HepG2 (cell line): ENCODE measurements around the gene SLC1A4. TPM values are rescaled to one million over a fixed set of nuclear protein-coding genes. Genes with fewer than 3 reads are reported as not detected.

Experiments used
- CEBPZ ChIP-seq: IDR thresholded peaks from 2 replicates; pipeline ENCODE4 v1.6.1; 2012; ENCODE audit warnings: low read length, improper control_type of control experiment
- KDM1A ChIP-seq: IDR thresholded peaks from 2 replicates; pipeline ENCODE4 v1.6.1; 2016; ENCODE audit warnings: missing compliant biosample characterization
- KLF12 ChIP-seq: sonication (generic); formaldehyde crosslinking; IDR thresholded peaks from 2 replicates; pipeline ENCODE4 v1.4.0; 2020; ENCODE audit warnings: missing genetic modification reagents, borderline replicate concordance
- NAIF1 ChIP-seq: sonication (generic); formaldehyde crosslinking; IDR thresholded peaks from 2 replicates; pipeline ENCODE4 v1.5.0; 2020; ENCODE audit warnings: mild to moderate bottlenecking, missing genetic modification reagents, borderline replicate concordance
- NKX3-1 ChIP-seq: sonication (generic); formaldehyde crosslinking; IDR thresholded peaks from 2 replicates; pipeline ENCODE4 v1.5.0; 2020; ENCODE audit warnings: missing genetic modification reagents
- POGZ ChIP-seq: sonication (generic); formaldehyde crosslinking; IDR thresholded peaks from 2 replicates; pipeline ENCODE4 v1.4.0; 2020; ENCODE audit warnings: mild to moderate bottlenecking, missing genetic modification reagents
- PRMT3 ChIP-seq: sonication (generic); formaldehyde crosslinking; IDR thresholded peaks from 2 replicates; pipeline ENCODE4 v1.8.1; 2022; ENCODE audit warnings: low read depth, mild to moderate bottlenecking, moderate library complexity, missing genetic modification reagents, borderline replicate concordance
- REL ChIP-seq: sonication (generic); formaldehyde crosslinking; conservative IDR thresholded peaks from 2 replicates; pipeline ENCODE4 v1.8.0; 2022; ENCODE audit warnings: mild to moderate bottlenecking, missing genetic modification reagents, moderate library complexity
- RNF2 ChIP-seq: fragments of 450-650 bp; conservative IDR thresholded peaks from 2 replicates; pipeline ENCODE4 v1.6.1; 2016; ENCODE audit warnings: low read depth
- SMAD3 ChIP-seq: sonication (generic); formaldehyde crosslinking; IDR thresholded peaks from 2 replicates; pipeline ENCODE4 v1.4.0; 2020; ENCODE audit warnings: missing genetic modification reagents
- SMC3 ChIP-seq: IDR thresholded peaks from 2 replicates; pipeline ENCODE4 v1.6.1; 2011; ENCODE audit warnings: low read length, improper control_type of control experiment
- STAG1 ChIP-seq: sonication (generic); formaldehyde crosslinking; IDR thresholded peaks from 2 replicates; pipeline ENCODE4 v1.4.0; 2020; ENCODE audit warnings: missing genetic modification reagents
- TAF15 ChIP-seq: fragments of 200-400 bp; formaldehyde crosslinking; IDR thresholded peaks from one replicate; pipeline ENCODE4 v1.6.1; 2018; ENCODE audit warnings: mild to moderate bottlenecking, low read depth, low read length; ENCODE audit not compliant: poor library complexity, severe bottlenecking
- ZKSCAN8 ChIP-seq: IDR thresholded peaks from 2 replicates; pipeline ENCODE4 v1.6.1; 2016; ENCODE audit warnings: borderline replicate concordance, missing genetic modification reagents, missing compliant biosample characterization
- ZNF10 ChIP-seq: sonication (generic); formaldehyde crosslinking; IDR thresholded peaks from 2 replicates; pipeline ENCODE4 v1.4.0; 2020; ENCODE audit warnings: mild to moderate bottlenecking, low read depth, missing genetic modification reagents, borderline replicate concordance
- ZNF138 ChIP-seq: sonication (generic); formaldehyde crosslinking; IDR thresholded peaks from 2 replicates; pipeline ENCODE4 v1.5.0; 2020; ENCODE audit warnings: mild to moderate bottlenecking, low read depth, missing genetic modification reagents
- ZNF142 ChIP-seq: sonication (generic); formaldehyde crosslinking; IDR thresholded peaks from 2 replicates; pipeline ENCODE4 v1.4.0; 2020; ENCODE audit warnings: missing genetic modification reagents
- ZNF232 ChIP-seq: sonication (generic); formaldehyde crosslinking; IDR thresholded peaks from 2 replicates; pipeline ENCODE4 v1.4.0; 2020; ENCODE audit warnings: missing genetic modification reagents, borderline replicate concordance
- ZNF30 ChIP-seq: sonication (generic); formaldehyde crosslinking; IDR thresholded peaks from 2 replicates; pipeline ENCODE4 v1.5.0; 2020; ENCODE audit warnings: mild to moderate bottlenecking, missing genetic modification reagents
- ZNF329 ChIP-seq: sonication (generic); formaldehyde crosslinking; IDR thresholded peaks from 2 replicates; pipeline ENCODE4 v1.9.0; 2021; ENCODE audit warnings: low read depth, mild to moderate bottlenecking, missing genetic modification reagents
- ZNF644 ChIP-seq: IDR thresholded peaks from 2 replicates; pipeline ENCODE4 v1.6.1; 2016; ENCODE audit warnings: low read depth
- ZSCAN20 ChIP-seq: sonication (generic); formaldehyde crosslinking; IDR thresholded peaks from 2 replicates; pipeline ENCODE4 v1.4.0; 2020; ENCODE audit warnings: missing genetic modification reagents, mild to moderate bottlenecking, borderline replicate concordance
- polyA plus RNA-seq, 8 experiments: library from polyadenylated mRNA; depleted of rRNA in 3 of 8; stranded (reverse) in 7 of 8; unstranded in 1 of 8; fragments of >200 nt; fragmentation: Illumina TruSeq in 4 of 8; extraction: Trizol in 4 of 8; gene quantifications; 2 replicates each; pipeline versions ENCODE4 v1.2.1 to v1.2.3, GENCODE V29; 2011 to 2016; ENCODE audit warnings: low read depth in 4 of 8, missing spikeins in 1 of 8, mixed read lengths in 1 of 8; ENCODE audit not compliant: insufficient read depth in 1 of 8
- total RNA-seq, 5 experiments: library from RNA; depleted of rRNA; stranded (reverse); fragments of >200 nt; fragmentation: Illumina TruSeq; extraction: Trizol; gene quantifications; 2 replicates each; pipeline ENCODE4 v1.2.3, GENCODE V29; 2016; ENCODE audit warnings: low read depth in 1 of 5

SLC1A4 gene
- total and polyA plus RNA-seq, 2 of the 13 experiments (the other 11 are each of a cell fraction or from before 2014, with no cell fraction given), result 21.0 to 39.6 TPM

- TF ChIP-seq TAF15, result no peak
- TF ChIP-seq CEBPZ, result no peak
- TF ChIP-seq RNF2, result no peak
- no peak for TF ChIP-seq ZNF10 (CRISPR knock-in tag)
- TF ChIP-seq PRMT3 (CRISPR knock-in tag), result no peak
- no peak for TF ChIP-seq ZNF142 (CRISPR knock-in tag)
- TF ChIP-seq ZSCAN20 (CRISPR knock-in tag), result no peak
- TF ChIP-seq REL (CRISPR knock-in tag), result no peak
- TF ChIP-seq ZNF232, result no peak
- TF ChIP-seq NAIF1 (CRISPR knock-in tag), result peak; percentile 47; the same call in 1 of the 2 replicates
- TF ChIP-seq ZNF138 (CRISPR knock-in tag), result no peak
- 0 out of 2 replicates have a peak, but pooled peaks have one; percentile 59 for TF ChIP-seq ZKSCAN8 (CRISPR knock-in tag)
- TF ChIP-seq POGZ (CRISPR knock-in tag), result no peak
- no peak for TF ChIP-seq KDM1A (CRISPR knock-in tag)
- TF ChIP-seq ZNF644 (CRISPR knock-in tag), result peak; percentile 60; the same call in 1 of the 2 replicates
- no peak for TF ChIP-seq SMAD3
- TF ChIP-seq STAG1, result peak; percentile 18; the same call in 1 of the 2 replicates
- TF ChIP-seq ZNF30 (CRISPR knock-in tag), result no peak
- no peak for TF ChIP-seq KLF12 (CRISPR knock-in tag)
- TF ChIP-seq NKX3-1 (CRISPR knock-in tag), result no peak
- TF ChIP-seq ZNF329 (CRISPR knock-in tag), result no peak
- TF ChIP-seq SMC3, result no peak; the same call in 1 of the 2 replicates
These were observed 45.6 kb upstream of the SLC1A4 start (continued) for GRCh38 chr2:64943387-64944150.
